Posterior vena cava (tissue), 2 donors: Measurements from ENCODE around the gene KLK3. TPM values are rescaled to one million over a fixed set of nuclear protein-coding genes. Genes with fewer than 3 reads are reported as not detected.

ENCODE experiments used
- DNase-seq: peaks from one replicate; pipeline ENCODE4 v3.0.0-alpha.2; 2020; ENCODE audit warnings: low spot score
- intact Hi-C, 2 donors: fragments of 100-400 bp; cut with DNase I; formaldehyde crosslinking; loops; one replicate each; pipeline versions ENCODE4 v1.14.1 to v1.14.2; 2022 to 2023
- total RNA-seq, 2 donors: library from RNA; stranded (reverse); fragmentation: NEBNext Ultra II Directional; extraction: Animal tissue kit (Norgen Biotek cat#: 25700); gene quantifications; one replicate each; pipeline ENCODE4 v1.2.1, GENCODE V29; 2021
- donor health status: DM: yes; HTN: yes; CAD: no.
- donor health status: DM: yes; HTN: yes; CAD: no.

KLK3 gene
- total RNA-seq, 2 donors from 2014 or later = not detected

GRCh38 chr19:50851620-50852019 lies 3.1 kb upstream of the KLK3 start:
- no peak for DNase-seq
- intact Hi-C loops = no loop called here

- intact Hi-C loops = no loop called here
These were observed 2.7 kb downstream of the KLK3 start for GRCh38 chr19:50857366-50857765.

GRCh38 chr19:50858886-50859285 lies 4.2 kb downstream of the KLK3 start:
- no peak for DNase-seq
- intact Hi-C loops = no loop called here

More at GRCh38 chr19:50857366-50857765, 2.7 kb downstream of the KLK3 start:
- no peak for DNase-seq

- no peak for DNase-seq
- intact Hi-C loops = no loop called here
These were observed 5.1 kb downstream of the KLK3 start for GRCh38 chr19:50859849-50860248.

- intact Hi-C loops = no loop called here
- DNase-seq = no peak
These were observed 6.3 kb downstream of the KLK3 start for GRCh38 chr19:50861010-50861409.

- no peak for DNase-seq
- intact Hi-C loops = no loop called here
These were observed 7.0 kb downstream of the KLK3 start for GRCh38 chr19:50861496-50862286.

- DNase-seq = no peak
- intact Hi-C loops = no loop called here
These were observed 14.8 kb downstream of the KLK3 start for GRCh38 chr19:50869479-50869878.

- intact Hi-C loops = no loop called here
- DNase-seq = no peak
These were observed 15.8 kb downstream of the KLK3 start for GRCh38 chr19:50870417-50871089.

- intact Hi-C loops = no loop called here
- no peak for DNase-seq
These were observed 18.3 kb downstream of the KLK3 start, which contains the start of gene KLK2 for GRCh38 chr19:50873056-50873455. Gene KLK2, plus strand, starts transcription at chr19:50873439. Its CDS starts 35 bp downstream, at chr19:50873474.

GRCh38 chr19:50874211-50874610 lies 19.5 kb downstream of the KLK3 start:
- no peak for DNase-seq
- intact Hi-C loops = no loop called here

- DNase-seq = no peak
- intact Hi-C loops = no loop called here
These were observed 21.2 kb downstream of the KLK3 start for GRCh38 chr19:50875795-50876422.

- DNase-seq = no peak
- intact Hi-C loops = no loop called here
These were observed 21.7 kb downstream of the KLK3 start for GRCh38 chr19:50876456-50876855.

- DNase-seq = no peak
- intact Hi-C loops = no loop called here
These were observed 22.6 kb downstream of the KLK3 start for GRCh38 chr19:50877338-50877737.

GRCh38 chr19:50878851-50879250 lies 24.1 kb downstream of the KLK3 start:
- DNase-seq = no peak
- intact Hi-C loops = no loop called here

- no peak for DNase-seq
- intact Hi-C loops = no loop called here
These were observed 25.5 kb downstream of the KLK3 start for GRCh38 chr19:50880241-50880640.

- DNase-seq = no peak
- intact Hi-C loops = no loop called here
These were observed 27.5 kb downstream of the KLK3 start for GRCh38 chr19:50882188-50882587.

GRCh38 chr19:50889638-50890037 lies 34.9 kb downstream of the KLK3 start:
- intact Hi-C loops = no loop called here
- DNase-seq = no peak

GRCh38 chr19:50890422-50891252 lies 35.9 kb downstream of the KLK3 start:
- intact Hi-C loops = no loop called here

GRCh38 chr19:50891253-50891625 lies 36.5 kb downstream of the KLK3 start:
- intact Hi-C loops = no loop called here
- no peak for DNase-seq

More at GRCh38 chr19:50890422-50891252, 35.9 kb downstream of the KLK3 start:
- no peak for DNase-seq
